ENCODE results near the gene CKAP5. TPM values are rescaled to one million over a fixed set of nuclear protein-coding genes. Genes with fewer than 3 reads are reported as not detected.

Gene CKAP5
- total RNA-seq, 1 donor from 2014 or later = 125 TPM

GRCh38 chr11:46865340-46865739 lies 19.3 kb upstream of the CKAP5 start:
- Mint-ChIP-seq H3K27ac (no peak overlapping the region), H3K27me3 (ENCODE audit: low read depth) (no peaks in the 10 kb centered on the region), H3K4me3 (no peak overlapping the region), H3K4me1 (peaks cover 1% of the 10 kb centered on the region), H3K36me3 (peaks cover 36% of the 10 kb centered on the region), H3K9me3 (no peaks in the 10 kb centered on the region)
- no peak for TF ChIP-seq CTCF (IDR thresholded peaks at IDR 0.05; ENCODE audit: unreplicated experiment)
- no peak for DNase-seq (ENCODE audit: low spot score in 2 of 2, unreplicated experiment in 2 of 2)

GRCh38 chr11:46860218-46860617 lies 14.1 kb upstream of the CKAP5 start:
- H3K27me3 Mint-ChIP-seq (ENCODE audit: low read depth) = no peaks in the 10 kb centered on the region
- H3K4me3 Mint-ChIP-seq = no peak overlapping the region
- no peak overlapping the region for H3K27ac Mint-ChIP-seq
- peaks cover 36% of the 10 kb centered on the region for H3K36me3 Mint-ChIP-seq
- DNase-seq (ENCODE audit: low spot score in 2 of 2, unreplicated experiment in 2 of 2) = no peak
- no peaks in the 10 kb centered on the region for H3K4me1 Mint-ChIP-seq
- no peak for TF ChIP-seq CTCF (IDR thresholded peaks at IDR 0.05; ENCODE audit: unreplicated experiment)
- H3K9me3 Mint-ChIP-seq = no peaks in the 10 kb centered on the region

- Mint-ChIP-seq H3K36me3 (peaks cover 32% of the 10 kb centered on the region), H3K27me3 (ENCODE audit: low read depth) (no peaks in the 10 kb centered on the region), H3K4me3 (no peak overlapping the region), H3K4me1 (no peaks in the 10 kb centered on the region), H3K27ac (no peak overlapping the region), H3K9me3 (no peaks in the 10 kb centered on the region)
- DNase-seq (ENCODE audit: low spot score in 2 of 2, unreplicated experiment in 2 of 2) = no peak
- TF ChIP-seq CTCF (IDR thresholded peaks at IDR 0.05; ENCODE audit: unreplicated experiment) = no peak
Measured at GRCh38 chr11:46858920-46859546, 13.0 kb upstream of the CKAP5 start.

GRCh38 chr11:46857666-46858065 lies 11.6 kb upstream of the CKAP5 start:
- Mint-ChIP-seq H3K27me3 (ENCODE audit: low read depth) (no peaks in the 10 kb centered on the region), H3K4me1 (no peaks in the 10 kb centered on the region), H3K9me3 (no peaks in the 10 kb centered on the region), H3K36me3 (peaks cover 23% of the 10 kb centered on the region), H3K27ac (no peak overlapping the region), H3K4me3 (no peak overlapping the region)
- no peak for TF ChIP-seq CTCF (IDR thresholded peaks at IDR 0.05; ENCODE audit: unreplicated experiment)
- DNase-seq (ENCODE audit: low spot score in 2 of 2, unreplicated experiment in 2 of 2) = no peak

- no peak overlapping the region for H3K27ac Mint-ChIP-seq
- no peak overlapping the region for H3K4me3 Mint-ChIP-seq
- no peaks in the 10 kb centered on the region for H3K4me1 Mint-ChIP-seq
- DNase-seq (ENCODE audit: low spot score in 2 of 2, unreplicated experiment in 2 of 2) = no peak
- TF ChIP-seq CTCF (IDR thresholded peaks at IDR 0.05; ENCODE audit: unreplicated experiment) = no peak
- peaks cover 20% of the 10 kb centered on the region for H3K36me3 Mint-ChIP-seq
- no peaks in the 10 kb centered on the region for H3K9me3 Mint-ChIP-seq
- no peaks in the 10 kb centered on the region for H3K27me3 Mint-ChIP-seq (ENCODE audit: low read depth)
Measured at GRCh38 chr11:46856605-46857343, 10.7 kb upstream of the CKAP5 start.

All from mesothelial cell of epicardium (in vitro differentiated cells).